PC-3 (cell line): ENCODE measurements around the gene GPD2. TPM values are rescaled to one million over a fixed set of nuclear protein-coding genes. Genes with fewer than 3 reads are reported as not detected.

Experiments used
- ATAC-seq: fragments of 200-7000 bp; cut with Tn5 transposase; 2 replicates; pipeline ENCODE4 v1.9.1; 2020; ENCODE audit warnings: mild to moderate bottlenecking, moderate library complexity
- BruUV-seq: library from RNA; stranded (reverse); fragments of 400-500 nt; replicated peaks from 2 replicates; lab custom pipeline; 2021; lab: Mats Ljungman, UMichigan
- CTCF ChIA-PET: fragments of 300-600 bp; sonication (Branson Sonifier 250); formaldehyde crosslinking; loops from one replicate; lab custom pipeline; 2022; ENCODE audit warnings: antibody characterized with exemption; lab: Charles Lee
- POLR2A ChIA-PET: fragments of 300-600 bp; sonication (Branson Sonifier 250); formaldehyde crosslinking; loops from one replicate; lab custom pipeline; 2022; ENCODE audit warnings: antibody characterized with exemption; ENCODE audit not compliant: unreplicated experiment; lab: Charles Lee
- DNase-seq: peaks from one replicate; pipeline ENCODE4 v3.0.0-alpha.2; 2015
- H2AFZ ChIP-seq: fragments of 300-600 bp; sonication (generic); 2 replicates; pipeline ENCODE4 v1.6.0; 2016; ENCODE audit warnings: antibody characterized with exemption, low read length
- H3F3A ChIP-seq: fragments of 300-600 bp; sonication (generic); one replicate; pipeline ENCODE4 v1.6.0; 2017; ENCODE audit warnings: antibody characterized with exemption, low read length, control low read depth, mild to moderate bottlenecking; ENCODE audit not compliant: unreplicated experiment
- H3K27ac ChIP-seq: fragments of 300-600 bp; sonication (generic); 2 replicates; pipeline ENCODE4 v1.5.1; 2016; ENCODE audit warnings: mild to moderate bottlenecking, low read length
- H3K27me3 ChIP-seq: fragments of 300-600 bp; sonication (generic); 2 replicates; pipeline ENCODE4 v1.6.1; 2016; ENCODE audit warnings: low read length, mixed read lengths
- H3K36me3 ChIP-seq: fragments of 300-600 bp; sonication (generic); 2 replicates; pipeline ENCODE4 v1.6.1; 2016; ENCODE audit warnings: low read depth, mixed run types, low read length, mixed read lengths
- H3K4me1 ChIP-seq: fragments of 300-600 bp; sonication (generic); 2 replicates; pipeline ENCODE4 v1.5.1; 2016; ENCODE audit warnings: low read length; ENCODE audit not compliant: insufficient read depth
- H3K4me2 ChIP-seq: fragments of 300-600 bp; sonication (generic); 2 replicates; pipeline ENCODE4 v1.6.0; 2016; ENCODE audit warnings: low read length
- H3K4me3 ChIP-seq: fragments of 300-600 bp; sonication (generic); 2 replicates; pipeline ENCODE4 v1.5.1; 2016; ENCODE audit warnings: mild to moderate bottlenecking, low read length, mixed read lengths
- H3K79me2 ChIP-seq: fragments of 300-600 bp; sonication (generic); 2 replicates; pipeline ENCODE4 v1.6.1; 2017; ENCODE audit warnings: low read length, mixed read lengths
- H3K9ac ChIP-seq: fragments of 300-600 bp; sonication (generic); 2 replicates; pipeline ENCODE4 v1.6.0; 2016; ENCODE audit warnings: mild to moderate bottlenecking, low read length
- H3K9me2 ChIP-seq: fragments of 300-600 bp; sonication (generic); replicated peaks from 2 replicates; pipeline ENCODE4 v1.6.1; 2016; ENCODE audit warnings: mixed run types, low read length, mixed read lengths
- H3K9me3 ChIP-seq: fragments of 300-600 bp; sonication (generic); 2 replicates; pipeline ENCODE4 v1.6.1; 2016; ENCODE audit warnings: low read length, mixed read lengths
- H4K20me1 ChIP-seq: fragments of 300-600 bp; sonication (generic); 2 replicates; pipeline ENCODE4 v1.6.1; 2016; ENCODE audit warnings: low read length, mixed read lengths
- EZH2 ChIP-seq: fragments of 300-600 bp; sonication (generic); IDR thresholded peaks from one replicate; pipeline ENCODE4 v1.6.1; 2017; ENCODE audit warnings: antibody characterized with exemption, mild to moderate bottlenecking, low read length; ENCODE audit not compliant: unreplicated experiment
- EZH2phosphoT487 ChIP-seq: fragments of 300-600 bp; sonication (generic); IDR thresholded peaks from 2 replicates; pipeline ENCODE4 v1.6.1; 2018; ENCODE audit warnings: mild to moderate bottlenecking, antibody characterized with exemption, low read length, borderline replicate concordance
- intact Hi-C: fragments of 100-400 bp; cut with micrococcal nuclease; formaldehyde crosslinking; loops from 2 replicates; pipeline ENCODE4 v1.9.0; 2023
- total RNA-seq: library from RNA; depleted of rRNA; stranded (reverse); fragments of >200 nt; gene quantifications from 2 replicates; pipeline ENCODE4 v1.2.3, GENCODE V29; 2014
- TF ChIP-seq, protein P1 (sequence below): fragments of 300-600 bp; sonication (generic); conservative IDR thresholded peaks from 2 replicates; pipeline ENCODE4 v1.5.1; 2017; ENCODE audit warnings: antibody characterized with exemption, low read depth, mild to moderate bottlenecking, low read length

GPD2 gene
- total RNA-seq, 1 experiment from 2014 or later = 107 TPM

- intact Hi-C loops = no loop called here
- Histone ChIP-seq H3K79me2 (peaks cover 74% of the 10 kb centered on the region), H3K27me3 (no peaks in the 10 kb centered on the region), H3K9me2 (no peaks in the 10 kb centered on the region), H3F3A (no peaks in the 10 kb centered on the region), H3K4me3 (no peak overlapping the region), H4K20me1 (no peaks in the 10 kb centered on the region), H2AFZ (no peak overlapping the region), H3K4me1 (peaks cover 25% of the 10 kb centered on the region), H3K36me3 (no peaks in the 10 kb centered on the region), H3K27ac (no peak overlapping the region), H3K9ac (no peak overlapping the region), H3K4me2 (no peak overlapping the region), H3K9me3 (no peaks in the 10 kb centered on the region)
- DNase-seq (no peak), ATAC-seq (no peak)
- no TSS peak for BruUV-seq
- ChIA-PET CTCF (no interaction called here), POLR2A (no interaction called here)
- TF ChIP-seq, protein P1, sequence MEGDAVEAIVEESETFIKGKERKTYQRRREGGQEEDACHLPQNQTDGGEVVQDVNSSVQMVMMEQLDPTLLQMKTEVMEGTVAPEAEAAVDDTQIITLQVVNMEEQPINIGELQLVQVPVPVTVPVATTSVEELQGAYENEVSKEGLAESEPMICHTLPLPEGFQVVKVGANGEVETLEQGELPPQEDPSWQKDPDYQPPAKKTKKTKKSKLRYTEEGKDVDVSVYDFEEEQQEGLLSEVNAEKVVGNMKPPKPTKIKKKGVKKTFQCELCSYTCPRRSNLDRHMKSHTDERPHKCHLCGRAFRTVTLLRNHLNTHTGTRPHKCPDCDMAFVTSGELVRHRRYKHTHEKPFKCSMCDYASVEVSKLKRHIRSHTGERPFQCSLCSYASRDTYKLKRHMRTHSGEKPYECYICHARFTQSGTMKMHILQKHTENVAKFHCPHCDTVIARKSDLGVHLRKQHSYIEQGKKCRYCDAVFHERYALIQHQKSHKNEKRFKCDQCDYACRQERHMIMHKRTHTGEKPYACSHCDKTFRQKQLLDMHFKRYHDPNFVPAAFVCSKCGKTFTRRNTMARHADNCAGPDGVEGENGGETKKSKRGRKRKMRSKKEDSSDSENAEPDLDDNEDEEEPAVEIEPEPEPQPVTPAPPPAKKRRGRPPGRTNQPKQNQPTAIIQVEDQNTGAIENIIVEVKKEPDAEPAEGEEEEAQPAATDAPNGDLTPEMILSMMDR = no peak
- no peak for TF ChIP-seq EZH2phosphoT487
- no peak for TF ChIP-seq EZH2
Measured at GRCh38 chr2:156470975-156471583, 34.9 kb downstream of the GPD2 start.

- Histone ChIP-seq H4K20me1 (no peaks in the 10 kb centered on the region), H3K9ac (no peak overlapping the region), H3K79me2 (peaks cover 67% of the 10 kb centered on the region), H3K27me3 (no peaks in the 10 kb centered on the region), H3F3A (no peaks in the 10 kb centered on the region), H3K9me2 (no peaks in the 10 kb centered on the region), H3K36me3 (no peaks in the 10 kb centered on the region), H3K4me3 (no peak overlapping the region), H3K4me2 (no peak overlapping the region), H2AFZ (no peak overlapping the region), H3K4me1 (peaks cover 24% of the 10 kb centered on the region), H3K27ac (no peak overlapping the region), H3K9me3 (no peaks in the 10 kb centered on the region)
- BruUV-seq = no TSS peak
- no peak for DNase-seq
- ChIA-PET POLR2A (no interaction called here), CTCF (no interaction called here)
- intact Hi-C loops = no loop called here
- ATAC-seq = no peak
- TF ChIP-seq EZH2 = no peak
- TF ChIP-seq, protein P1 = no peak
- no peak for TF ChIP-seq EZH2phosphoT487
Measured at GRCh38 chr2:156471762-156472161, 35.6 kb downstream of the GPD2 start.

GRCh38 chr2:156472686-156473085, 36.5 kb downstream of the GPD2 start:
- BruUV-seq = no TSS peak
- no peak overlapping the region for H3K9ac ChIP-seq
- DNase-seq (no peak), ATAC-seq (no peak)
- ChIA-PET CTCF (no interaction called here), POLR2A (no interaction called here)
- H3K4me1 ChIP-seq = peaks cover 22% of the 10 kb centered on the region
- intact Hi-C loops = no loop called here
- H3K36me3 ChIP-seq = no peaks in the 10 kb centered on the region
- H3K27ac ChIP-seq = no peak overlapping the region
- no peak overlapping the region for H3K4me2 ChIP-seq
- no peaks in the 10 kb centered on the region for H3K9me2 ChIP-seq
- H3K4me3 ChIP-seq = no peak overlapping the region
- H3K27me3 ChIP-seq = no peaks in the 10 kb centered on the region
- H3K9me3 ChIP-seq = no peaks in the 10 kb centered on the region
- H4K20me1 ChIP-seq = no peaks in the 10 kb centered on the region
- TF ChIP-seq EZH2 = no peak
- TF ChIP-seq, protein P1 = no peak
- no peak for TF ChIP-seq EZH2phosphoT487
- no peaks in the 10 kb centered on the region for H3F3A ChIP-seq
- H2AFZ ChIP-seq = no peak overlapping the region
- H3K79me2 ChIP-seq = peaks cover 58% of the 10 kb centered on the region
